Skin of body (tissue), 1 donor: ENCODE results near the gene NEUROD2. TPM values are rescaled to one million over a fixed set of nuclear protein-coding genes. Genes with fewer than 3 reads are reported as not detected.

Experiments
- total RNA-seq: library from RNA; depleted of rRNA; stranded (reverse); fragments of >200 nt; gene quantifications from one replicate; pipeline ENCODE4 v1.2.3, GENCODE V29; 2014

Gene NEUROD2
- total RNA-seq, 1 donor from 2014 or later, result not detected

Other genes with a start within 250 kb of the NEUROD2 start
- 14.2 TPM for gene FBXL20, start 206.3 kb downstream of the NEUROD2 start, total RNA-seq
- 22.1 TPM for gene MED1, start 156.7 kb downstream of the NEUROD2 start, total RNA-seq
- gene CDK12, start 146.4 kb downstream of the NEUROD2 start, total RNA-seq, result 33.1 TPM
- gene PPP1R1B, start 19.0 kb upstream of the NEUROD2 start, total RNA-seq, result 12.8 TPM
- gene STARD3, start 29.2 kb upstream of the NEUROD2 start, total RNA-seq, result 15.8 TPM
- gene TCAP, start 57.4 kb upstream of the NEUROD2 start, total RNA-seq, result 20.7 TPM
- not detected for gene PNMT, start 60.5 kb upstream of the NEUROD2 start, total RNA-seq
- 9.7 TPM for gene PGAP3, start 80.1 kb upstream of the NEUROD2 start, total RNA-seq
- 61.1 TPM for gene ERBB2, start 92.1 kb upstream of the NEUROD2 start, total RNA-seq
- 11.1 TPM for gene MIEN1, start 122.6 kb upstream of the NEUROD2 start, total RNA-seq
- 8.8 TPM for gene GRB7, start 130.0 kb upstream of the NEUROD2 start, total RNA-seq